ENCODE measurements around the gene SGK1.
"Not testable (repeated sequence)": the region's sequence is repeated elsewhere in the genome, so short reads cannot be mapped to it uniquely, and the experiment has no call there.

Gene SGK1

GRCh38 chr6:134309227-134309626 lies 8.7 kb downstream of the SGK1 start:
- H3K27ac ChIP-seq (ENCODE audit: poor library complexity, severe bottlenecking), result no peak overlapping the region

GRCh38 chr6:134308800-134309199 lies 9.1 kb downstream of the SGK1 start:
- ATAC-seq (ENCODE audit: low read depth) (no peak), DNase-seq (ENCODE audit: low spot score) (no peak)
- Histone ChIP-seq H3K4me1 (ENCODE audit: insufficient read depth, poor library complexity, severe bottlenecking) (no peaks in the 10 kb centered on the region), H3K27me3 (ENCODE audit: insufficient read depth, poor library complexity, severe bottlenecking) (no peaks in the 10 kb centered on the region), H3K9me3 (ENCODE audit: severe bottlenecking) (no peaks in the 10 kb centered on the region), H3K27ac (ENCODE audit: poor library complexity, severe bottlenecking) (no peak overlapping the region), H3K4me3 (ENCODE audit: severe bottlenecking) (no peak overlapping the region), H3K36me3 (ENCODE audit: low read depth) (no peaks in the 10 kb centered on the region)
- no peak for TF ChIP-seq CTCF (IDR thresholded peaks at IDR 0.05; ENCODE audit: poor library complexity, severe bottlenecking)

More at GRCh38 chr6:134309227-134309626, 8.7 kb downstream of the SGK1 start:
- no peaks in the 10 kb centered on the region for H3K27me3 ChIP-seq (ENCODE audit: insufficient read depth, poor library complexity, severe bottlenecking)
- no peak for ATAC-seq (ENCODE audit: low read depth)
- no peaks in the 10 kb centered on the region for H3K36me3 ChIP-seq (ENCODE audit: low read depth)
- no peaks in the 10 kb centered on the region for H3K9me3 ChIP-seq (ENCODE audit: severe bottlenecking)
- no peak overlapping the region for H3K4me3 ChIP-seq (ENCODE audit: severe bottlenecking)
- H3K4me1 ChIP-seq (ENCODE audit: insufficient read depth, poor library complexity, severe bottlenecking), result no peaks in the 10 kb centered on the region
- no peak for DNase-seq (ENCODE audit: low spot score)
- no peak for TF ChIP-seq CTCF (IDR thresholded peaks at IDR 0.05; ENCODE audit: poor library complexity, severe bottlenecking)

- no peak overlapping the region for H3K4me3 ChIP-seq (ENCODE audit: severe bottlenecking)
- no peaks in the 10 kb centered on the region for H3K4me1 ChIP-seq (ENCODE audit: insufficient read depth, poor library complexity, severe bottlenecking)
- H3K27me3 ChIP-seq (ENCODE audit: insufficient read depth, poor library complexity, severe bottlenecking), result no peaks in the 10 kb centered on the region
- no peaks in the 10 kb centered on the region for H3K9me3 ChIP-seq (ENCODE audit: severe bottlenecking)
- H3K36me3 ChIP-seq (ENCODE audit: low read depth), result no peaks in the 10 kb centered on the region
- no peak for TF ChIP-seq CTCF (IDR thresholded peaks at IDR 0.05; ENCODE audit: poor library complexity, severe bottlenecking)
- ATAC-seq (ENCODE audit: low read depth), result no peak
- no peak overlapping the region for H3K27ac ChIP-seq (ENCODE audit: poor library complexity, severe bottlenecking)
- DNase-seq (ENCODE audit: low spot score), result no peak
Measured at GRCh38 chr6:134307870-134308269, 10.0 kb downstream of the SGK1 start.

- H3K27ac ChIP-seq (ENCODE audit: poor library complexity, severe bottlenecking), result no peak overlapping the region
- H3K4me1 ChIP-seq (ENCODE audit: insufficient read depth, poor library complexity, severe bottlenecking), result no peaks in the 10 kb centered on the region
- no peaks in the 10 kb centered on the region for H3K36me3 ChIP-seq (ENCODE audit: low read depth)
- no peak for DNase-seq (ENCODE audit: low spot score)
- ATAC-seq (ENCODE audit: low read depth), result no peak
- no peaks in the 10 kb centered on the region for H3K27me3 ChIP-seq (ENCODE audit: insufficient read depth, poor library complexity, severe bottlenecking)
- no peaks in the 10 kb centered on the region for H3K9me3 ChIP-seq (ENCODE audit: severe bottlenecking)
- TF ChIP-seq CTCF (IDR thresholded peaks at IDR 0.05; ENCODE audit: poor library complexity, severe bottlenecking), result no peak
- no peak overlapping the region for H3K4me3 ChIP-seq (ENCODE audit: severe bottlenecking)
Measured at GRCh38 chr6:134307075-134307474, 10.8 kb downstream of the SGK1 start.

- H3K27ac ChIP-seq (ENCODE audit: poor library complexity, severe bottlenecking); ATAC-seq (ENCODE audit: low read depth); DNase-seq (ENCODE audit: low spot score); H3K4me3 ChIP-seq (ENCODE audit: severe bottlenecking); H3K27me3 ChIP-seq (ENCODE audit: insufficient read depth, poor library complexity, severe bottlenecking); H3K36me3 ChIP-seq (ENCODE audit: low read depth); H3K4me1 ChIP-seq (ENCODE audit: insufficient read depth, poor library complexity, severe bottlenecking); H3K9me3 ChIP-seq (ENCODE audit: severe bottlenecking): not testable (repeated sequence)
Measured at GRCh38 chr6:134304381-134304780, 13.5 kb downstream of the SGK1 start.

Data from RWPE2 (cell line).